ENCODE measurements around the gene SLC26A4.

GRCh38 chr7:107661081-107661864, 645 bp downstream of the SLC26A4 start:
- no peak for TF ChIP-seq ZFP30 (CRISPR knock-in tag; IDR thresholded peaks at IDR 0.05)
- no peak for TF ChIP-seq TCF4 (CRISPR knock-in tag; IDR thresholded peaks at IDR 0.05; ENCODE audit: borderline replicate concordance)
- no peak for TF ChIP-seq BACH2 (CRISPR knock-in tag; IDR thresholded peaks at IDR 0.05; ENCODE audit: borderline replicate concordance)
- no peak for TF ChIP-seq RARB (CRISPR knock-in tag; IDR thresholded peaks at IDR 0.05)
- TF ChIP-seq ESRRG (CRISPR knock-in tag; IDR thresholded peaks at IDR 0.05) = no peak; the same call in 1 of the 2 replicates
- TF ChIP-seq ZFP3 (CRISPR knock-in tag; IDR thresholded peaks at IDR 0.05) = peak; percentile 67

Measured in SK-N-SH treated with all-trans-retinoic acid at 6 μM for 48 hours (cell line).